Stimulated activated CD8-positive, alpha-beta memory T cell treated with anti-CD3 and anti-CD28 coated beads, Interleukin-7, amount 100 ng/mL, for 24 hours (primary cell): ENCODE measurements around the gene NPC1.
"Not testable (repeated sequence)": the region's sequence is repeated elsewhere in the genome, so short reads cannot be mapped to it uniquely, and the experiment has no call there.

Experiments used
- DNase-seq: peaks from one replicate; pipeline ENCODE4 v3.0.0-alpha.2; 2020; ENCODE audit warnings: low read depth

Gene NPC1

GRCh38 chr18:23521907-23522306 lies 64.4 kb downstream of the NPC1 start:
- DNase-seq, result no peak

- DNase-seq, result no peak
Observed at GRCh38 chr18:23521271-23521670, 65.0 kb downstream of the NPC1 start.

- no peak for DNase-seq
Observed at GRCh38 chr18:23519734-23520133, 66.6 kb downstream of the NPC1 start.

GRCh38 chr18:23515911-23516546 lies 70.3 kb downstream of the NPC1 start:
- DNase-seq, result peak; percentile 44

GRCh38 chr18:23512641-23513040 lies 73.7 kb downstream of the NPC1 start:
- no peak for DNase-seq

- DNase-seq, result not testable (repeated sequence)
Observed at GRCh38 chr18:23512216-23512615, 74.1 kb downstream of the NPC1 start.

- DNase-seq, result not testable (repeated sequence)
Observed at GRCh38 chr18:23510923-23511322, 75.4 kb downstream of the NPC1 start.

- DNase-seq, result no peak
Observed at GRCh38 chr18:23506393-23506792, 79.9 kb downstream of the NPC1 start.

- DNase-seq, result no peak
Observed at GRCh38 chr18:23504720-23505119, 81.6 kb downstream of the NPC1 start.

GRCh38 chr18:23503963-23504344 lies 82.4 kb downstream of the NPC1 start:
- no peak for DNase-seq

- DNase-seq, result peak; percentile 99
Observed at GRCh38 chr18:23503038-23503962, 83.0 kb downstream of the NPC1 start, which contains the start of gene RMC1. RMC1 (plus strand) TSS chr18:23503511; CDS start chr18:23503619, 108 bp downstream.

GRCh38 chr18:23502516-23503037 lies 83.7 kb downstream of the NPC1 start:
- no peak for DNase-seq

GRCh38 chr18:23501626-23502025 lies 84.7 kb downstream of the NPC1 start:
- no peak for DNase-seq

GRCh38 chr18:23499291-23499781 lies 87.0 kb downstream of the NPC1 start:
- DNase-seq, result no peak

GRCh38 chr18:23498877-23499276 lies 87.4 kb downstream of the NPC1 start:
- peak; percentile 37 for DNase-seq

GRCh38 chr18:23498117-23498516 lies 88.2 kb downstream of the NPC1 start:
- no peak for DNase-seq

GRCh38 chr18:23495723-23496440 lies 90.4 kb downstream of the NPC1 start:
- no peak for DNase-seq

GRCh38 chr18:23494992-23495391 lies 91.3 kb downstream of the NPC1 start:
- DNase-seq, result no peak

GRCh38 chr18:23493654-23494053 lies 92.7 kb downstream of the NPC1 start:
- no peak for DNase-seq

- DNase-seq, result not testable (repeated sequence)
Observed at GRCh38 chr18:23489586-23489985, 96.7 kb downstream of the NPC1 start.

GRCh38 chr18:23487738-23488570 lies 98.4 kb downstream of the NPC1 start:
- DNase-seq, result no peak
